ENCODE measurements around the gene C18orf54. TPM values are rescaled to one million over a fixed set of nuclear protein-coding genes. Genes with fewer than 3 reads are reported as not detected.
"Not testable (repeated sequence)": the region's sequence is repeated elsewhere in the genome, so short reads cannot be mapped to it uniquely, and the experiment has no call there.

C18orf54 gene
- total RNA-seq, 1 donor from 2014 or later: 2.6 TPM

GRCh38 chr18:54386043-54386442 lies 28.3 kb downstream of the C18orf54 start:
- Histone ChIP-seq H3K36me3 (ENCODE audit: control insufficient read depth in 3 of 3, insufficient read depth in 3 of 3, low read length in 3 of 3) (no peaks in the 10 kb centered on the region), H3K27me3 (ENCODE audit: control insufficient read depth in 3 of 3, insufficient read depth in 3 of 3, low read length in 3 of 3) (no peaks in the 10 kb centered on the region), H3K9me3 (ENCODE audit: control insufficient read depth in 3 of 3, low read length in 3 of 3) (no peaks in the 10 kb centered on the region), H3K4me3 (ENCODE audit: low read length in 3 of 3) (no peak overlapping the region), H3K27ac (ENCODE audit: low read depth, low read length) (no peak overlapping the region), H3K4me1 (ENCODE audit: control insufficient read depth in 3 of 3, insufficient read depth in 3 of 3, low read length in 3 of 3) (no peaks in the 10 kb centered on the region), H3K9ac (ENCODE audit: low read depth in 1 of 3, low read length in 3 of 3) (no peak overlapping the region)

GRCh38 chr18:54386800-54387495 lies 29.2 kb downstream of the C18orf54 start:
- not testable (repeated sequence) for H3K4me3 ChIP-seq (ENCODE audit: low read length in 3 of 3); H3K36me3 ChIP-seq (ENCODE audit: control insufficient read depth in 3 of 3, insufficient read depth in 3 of 3, low read length in 3 of 3); H3K9me3 ChIP-seq (ENCODE audit: control insufficient read depth in 3 of 3, low read length in 3 of 3); H3K9ac ChIP-seq (ENCODE audit: low read depth in 1 of 3, low read length in 3 of 3); H3K4me1 ChIP-seq (ENCODE audit: control insufficient read depth in 3 of 3, insufficient read depth in 3 of 3, low read length in 3 of 3); H3K27ac ChIP-seq (ENCODE audit: low read depth, low read length); H3K27me3 ChIP-seq (ENCODE audit: control insufficient read depth in 3 of 3, insufficient read depth in 3 of 3, low read length in 3 of 3)

- H3K4me3 ChIP-seq (ENCODE audit: low read length in 3 of 3): no peak overlapping the region
- H3K4me1 ChIP-seq (ENCODE audit: control insufficient read depth in 3 of 3, insufficient read depth in 3 of 3, low read length in 3 of 3): no peaks in the 10 kb centered on the region
- no peak overlapping the region for H3K9ac ChIP-seq (ENCODE audit: low read depth in 1 of 3, low read length in 3 of 3)
- no peaks in the 10 kb centered on the region for H3K27me3 ChIP-seq (ENCODE audit: control insufficient read depth in 3 of 3, insufficient read depth in 3 of 3, low read length in 3 of 3)
- no peak overlapping the region for H3K27ac ChIP-seq (ENCODE audit: low read depth, low read length)
- H3K9me3 ChIP-seq (ENCODE audit: control insufficient read depth in 3 of 3, low read length in 3 of 3): no peaks in the 10 kb centered on the region
- no peaks in the 10 kb centered on the region for H3K36me3 ChIP-seq (ENCODE audit: control insufficient read depth in 3 of 3, insufficient read depth in 3 of 3, low read length in 3 of 3)
These were observed 29.9 kb downstream of the C18orf54 start for GRCh38 chr18:54387631-54388030.

- no peak overlapping the region for H3K27ac ChIP-seq (ENCODE audit: low read depth, low read length)
- H3K4me1 ChIP-seq (ENCODE audit: control insufficient read depth in 3 of 3, insufficient read depth in 3 of 3, low read length in 3 of 3): no peaks in the 10 kb centered on the region
- H3K9me3 ChIP-seq (ENCODE audit: control insufficient read depth in 3 of 3, low read length in 3 of 3): no peaks in the 10 kb centered on the region
- no peaks in the 10 kb centered on the region for H3K27me3 ChIP-seq (ENCODE audit: control insufficient read depth in 3 of 3, insufficient read depth in 3 of 3, low read length in 3 of 3)
- no peaks in the 10 kb centered on the region for H3K36me3 ChIP-seq (ENCODE audit: control insufficient read depth in 3 of 3, insufficient read depth in 3 of 3, low read length in 3 of 3)
- H3K9ac ChIP-seq (ENCODE audit: low read depth in 1 of 3, low read length in 3 of 3): no peak overlapping the region
- H3K4me3 ChIP-seq (ENCODE audit: low read length in 3 of 3): no peak overlapping the region
These were observed 30.8 kb downstream of the C18orf54 start for GRCh38 chr18:54388203-54389142.

GRCh38 chr18:54389143-54389505 lies 31.4 kb downstream of the C18orf54 start:
- Histone ChIP-seq H3K27me3 (ENCODE audit: control insufficient read depth in 3 of 3, insufficient read depth in 3 of 3, low read length in 3 of 3) (no peaks in the 10 kb centered on the region), H3K36me3 (ENCODE audit: control insufficient read depth in 3 of 3, insufficient read depth in 3 of 3, low read length in 3 of 3) (no peaks in the 10 kb centered on the region), H3K9ac (ENCODE audit: low read depth in 1 of 3, low read length in 3 of 3) (no peak overlapping the region), H3K4me1 (ENCODE audit: control insufficient read depth in 3 of 3, insufficient read depth in 3 of 3, low read length in 3 of 3) (no peaks in the 10 kb centered on the region), H3K9me3 (ENCODE audit: control insufficient read depth in 3 of 3, low read length in 3 of 3) (no peaks in the 10 kb centered on the region), H3K27ac (ENCODE audit: low read depth, low read length) (no peak overlapping the region), H3K4me3 (ENCODE audit: low read length in 3 of 3) (no peak overlapping the region)

- Histone ChIP-seq H3K36me3 (ENCODE audit: control insufficient read depth in 3 of 3, insufficient read depth in 3 of 3, low read length in 3 of 3) (no peaks in the 10 kb centered on the region), H3K9me3 (ENCODE audit: control insufficient read depth in 3 of 3, low read length in 3 of 3) (no peaks in the 10 kb centered on the region), H3K4me1 (ENCODE audit: control insufficient read depth in 3 of 3, insufficient read depth in 3 of 3, low read length in 3 of 3) (no peaks in the 10 kb centered on the region), H3K9ac (ENCODE audit: low read depth in 1 of 3, low read length in 3 of 3) (no peak overlapping the region), H3K4me3 (ENCODE audit: low read length in 3 of 3) (no peak overlapping the region), H3K27me3 (ENCODE audit: control insufficient read depth in 3 of 3, insufficient read depth in 3 of 3, low read length in 3 of 3) (no peaks in the 10 kb centered on the region), H3K27ac (ENCODE audit: low read depth, low read length) (no peak overlapping the region)
These were observed 33.1 kb downstream of the C18orf54 start for GRCh38 chr18:54390838-54391237.

- H3K9me3 ChIP-seq (ENCODE audit: control insufficient read depth in 3 of 3, low read length in 3 of 3): no peaks in the 10 kb centered on the region
- no peak overlapping the region for H3K27ac ChIP-seq (ENCODE audit: low read depth, low read length)
- no peak overlapping the region for H3K4me3 ChIP-seq (ENCODE audit: low read length in 3 of 3)
- no peaks in the 10 kb centered on the region for H3K36me3 ChIP-seq (ENCODE audit: control insufficient read depth in 3 of 3, insufficient read depth in 3 of 3, low read length in 3 of 3)
- no peak overlapping the region for H3K9ac ChIP-seq (ENCODE audit: low read depth in 1 of 3, low read length in 3 of 3)
- no peaks in the 10 kb centered on the region for H3K27me3 ChIP-seq (ENCODE audit: control insufficient read depth in 3 of 3, insufficient read depth in 3 of 3, low read length in 3 of 3)
- no peaks in the 10 kb centered on the region for H3K4me1 ChIP-seq (ENCODE audit: control insufficient read depth in 3 of 3, insufficient read depth in 3 of 3, low read length in 3 of 3)
These were observed 34.9 kb downstream of the C18orf54 start for GRCh38 chr18:54392543-54393023.

GRCh38 chr18:54393648-54394294 lies 36.1 kb downstream of the C18orf54 start:
- no peak overlapping the region for H3K27ac ChIP-seq (ENCODE audit: low read depth, low read length)

GRCh38 chr18:54396760-54397159 lies 39.1 kb downstream of the C18orf54 start:
- Histone ChIP-seq H3K9me3 (ENCODE audit: control insufficient read depth in 3 of 3, low read length in 3 of 3) (no peaks in the 10 kb centered on the region), H3K36me3 (ENCODE audit: control insufficient read depth in 3 of 3, insufficient read depth in 3 of 3, low read length in 3 of 3) (no peaks in the 10 kb centered on the region), H3K27ac (ENCODE audit: low read depth, low read length) (no peak overlapping the region), H3K9ac (ENCODE audit: low read depth in 1 of 3, low read length in 3 of 3) (no peak overlapping the region), H3K4me1 (ENCODE audit: control insufficient read depth in 3 of 3, insufficient read depth in 3 of 3, low read length in 3 of 3) (no peaks in the 10 kb centered on the region), H3K27me3 (ENCODE audit: control insufficient read depth in 3 of 3, insufficient read depth in 3 of 3, low read length in 3 of 3) (no peaks in the 10 kb centered on the region), H3K4me3 (ENCODE audit: low read length in 3 of 3) (no peak overlapping the region)

More at GRCh38 chr18:54393648-54394294, 36.1 kb downstream of the C18orf54 start:
- Histone ChIP-seq H3K9me3 (ENCODE audit: control insufficient read depth in 3 of 3, low read length in 3 of 3) (no peaks in the 10 kb centered on the region), H3K27me3 (ENCODE audit: control insufficient read depth in 3 of 3, insufficient read depth in 3 of 3, low read length in 3 of 3) (no peaks in the 10 kb centered on the region), H3K9ac (ENCODE audit: low read depth in 1 of 3, low read length in 3 of 3) (no peak overlapping the region), H3K36me3 (ENCODE audit: control insufficient read depth in 3 of 3, insufficient read depth in 3 of 3, low read length in 3 of 3) (no peaks in the 10 kb centered on the region), H3K4me1 (ENCODE audit: control insufficient read depth in 3 of 3, insufficient read depth in 3 of 3, low read length in 3 of 3) (no peaks in the 10 kb centered on the region), H3K4me3 (ENCODE audit: low read length in 3 of 3) (no peak overlapping the region)

GRCh38 chr18:54405290-54405689 lies 47.6 kb downstream of the C18orf54 start:
- H3K9ac ChIP-seq (ENCODE audit: low read depth in 1 of 3, low read length in 3 of 3): no peak overlapping the region
- no peak overlapping the region for H3K27ac ChIP-seq (ENCODE audit: low read depth, low read length)
- no peaks in the 10 kb centered on the region for H3K9me3 ChIP-seq (ENCODE audit: control insufficient read depth in 3 of 3, low read length in 3 of 3)
- no peak overlapping the region for H3K4me3 ChIP-seq (ENCODE audit: low read length in 3 of 3)
- H3K36me3 ChIP-seq (ENCODE audit: control insufficient read depth in 3 of 3, insufficient read depth in 3 of 3, low read length in 3 of 3): no peaks in the 10 kb centered on the region
- no peaks in the 10 kb centered on the region for H3K27me3 ChIP-seq (ENCODE audit: control insufficient read depth in 3 of 3, insufficient read depth in 3 of 3, low read length in 3 of 3)
- no peaks in the 10 kb centered on the region for H3K4me1 ChIP-seq (ENCODE audit: control insufficient read depth in 3 of 3, insufficient read depth in 3 of 3, low read length in 3 of 3)

Data from skeletal muscle tissue (tissue), 4 donors.